ENCODE results near the gene CPSF4.

GRCh38 chr7:99469381-99470065 is 30.8 kb downstream of the CPSF4 start:
- no peak for TF ChIP-seq POLR2AphosphoS5 (IDR thresholded peaks at IDR 0.05)
- TF ChIP-seq, protein P1, sequence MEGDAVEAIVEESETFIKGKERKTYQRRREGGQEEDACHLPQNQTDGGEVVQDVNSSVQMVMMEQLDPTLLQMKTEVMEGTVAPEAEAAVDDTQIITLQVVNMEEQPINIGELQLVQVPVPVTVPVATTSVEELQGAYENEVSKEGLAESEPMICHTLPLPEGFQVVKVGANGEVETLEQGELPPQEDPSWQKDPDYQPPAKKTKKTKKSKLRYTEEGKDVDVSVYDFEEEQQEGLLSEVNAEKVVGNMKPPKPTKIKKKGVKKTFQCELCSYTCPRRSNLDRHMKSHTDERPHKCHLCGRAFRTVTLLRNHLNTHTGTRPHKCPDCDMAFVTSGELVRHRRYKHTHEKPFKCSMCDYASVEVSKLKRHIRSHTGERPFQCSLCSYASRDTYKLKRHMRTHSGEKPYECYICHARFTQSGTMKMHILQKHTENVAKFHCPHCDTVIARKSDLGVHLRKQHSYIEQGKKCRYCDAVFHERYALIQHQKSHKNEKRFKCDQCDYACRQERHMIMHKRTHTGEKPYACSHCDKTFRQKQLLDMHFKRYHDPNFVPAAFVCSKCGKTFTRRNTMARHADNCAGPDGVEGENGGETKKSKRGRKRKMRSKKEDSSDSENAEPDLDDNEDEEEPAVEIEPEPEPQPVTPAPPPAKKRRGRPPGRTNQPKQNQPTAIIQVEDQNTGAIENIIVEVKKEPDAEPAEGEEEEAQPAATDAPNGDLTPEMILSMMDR (IDR thresholded peaks at IDR 0.05): no peak
